ENCODE data around the gene B3GAT3.

Gene B3GAT3

DNA sequence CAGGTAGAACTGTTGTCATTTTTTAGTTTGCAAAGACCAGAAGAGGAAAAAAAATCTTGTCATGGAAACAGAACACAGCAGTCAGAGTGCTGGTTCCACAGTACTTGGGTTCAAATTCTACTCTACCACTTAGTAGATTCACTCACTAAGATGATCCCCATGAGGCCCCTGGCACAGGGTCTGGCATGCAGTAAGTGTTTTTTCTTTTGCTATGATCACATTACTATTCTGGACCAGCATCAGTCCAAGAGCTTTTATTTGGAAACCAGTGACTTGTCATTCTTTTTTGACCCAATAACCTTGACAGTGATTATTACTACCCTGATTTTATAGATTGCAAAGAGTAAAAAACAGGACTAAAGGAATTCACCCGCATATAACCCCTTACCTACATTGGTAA is 52.2 kb downstream of the B3GAT3 start:
- Mint-ChIP-seq H3K36me3 (ENCODE audit: low read depth) (peaks cover 97% of the 10 kb centered on the region), H3K4me3 (peak overlapping the region; percentile 99), H3K27me3 (no peaks in the 10 kb centered on the region), H3K4me1 (ENCODE audit: low read depth) (peaks cover 69% of the 10 kb centered on the region), H3K9me3 (no peaks in the 10 kb centered on the region), H3K27ac (peak overlapping the region; percentile 100)
- DNase-seq = no peak

DNA sequence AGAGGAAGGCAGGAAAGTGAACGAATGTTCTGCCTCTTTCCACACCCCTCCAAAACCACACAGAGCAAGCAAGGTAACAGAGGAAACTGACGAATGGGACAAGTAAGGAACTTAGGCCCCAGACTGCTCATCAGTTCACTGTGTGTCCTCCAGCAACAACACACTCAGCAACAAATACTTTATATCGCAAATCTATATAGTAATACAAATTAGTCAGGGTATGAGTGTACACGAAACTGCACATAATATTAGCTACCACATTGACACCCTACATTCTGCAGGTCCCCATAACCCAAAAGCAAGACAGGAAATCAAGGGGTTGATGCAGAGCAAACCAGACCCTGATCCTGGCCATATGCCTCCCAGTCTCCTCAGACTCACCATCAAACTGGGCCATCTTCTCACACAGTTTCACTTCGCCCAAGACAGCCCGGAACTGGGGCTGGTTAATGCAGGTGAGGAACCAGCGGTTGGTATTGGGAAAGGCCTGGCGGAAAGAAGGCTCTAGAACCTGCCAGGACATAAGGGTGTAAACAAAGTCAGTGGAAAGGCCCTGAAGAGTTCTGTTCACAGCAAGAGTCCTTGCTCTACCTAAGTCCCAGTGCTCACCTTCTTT is 54.7 kb downstream of the B3GAT3 start:
- Mint-ChIP-seq H3K4me1 (ENCODE audit: low read depth) (peaks cover 70% of the 10 kb centered on the region), H3K36me3 (ENCODE audit: low read depth) (peaks cover 94% of the 10 kb centered on the region), H3K4me3 (peak overlapping the region; percentile 54), H3K27ac (peak overlapping the region; percentile 90), H3K27me3 (no peaks in the 10 kb centered on the region), H3K9me3 (no peaks in the 10 kb centered on the region)
- no peak for DNase-seq

DNA sequence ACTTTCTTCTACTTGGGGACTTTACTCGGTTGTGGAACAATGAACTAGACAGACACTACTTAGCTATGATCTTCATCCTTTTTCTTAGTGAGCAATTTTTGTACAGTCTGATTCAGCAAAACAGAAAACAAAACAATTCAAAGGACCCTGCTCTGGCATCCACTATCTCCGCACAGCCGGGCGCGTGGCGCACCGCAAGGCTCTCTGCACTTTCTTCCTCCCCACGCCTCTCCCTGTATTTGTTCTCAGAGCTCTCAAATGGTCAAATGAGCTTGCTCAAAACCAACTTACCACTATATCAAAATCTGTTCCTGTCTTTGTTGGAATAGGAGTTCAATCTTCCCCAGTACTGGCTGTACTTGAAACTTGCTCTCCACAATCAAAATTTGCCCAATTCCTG is 55.5 kb downstream of the B3GAT3 start:
- no peak for DNase-seq
- Mint-ChIP-seq H3K27me3 (no peaks in the 10 kb centered on the region), H3K4me3 (peak overlapping the region; percentile 5), H3K36me3 (ENCODE audit: low read depth) (peaks cover 93% of the 10 kb centered on the region), H3K9me3 (no peaks in the 10 kb centered on the region), H3K4me1 (ENCODE audit: low read depth) (peaks cover 67% of the 10 kb centered on the region), H3K27ac (peak overlapping the region; percentile 53)

Data from activated T-cell treated with anti-CD3 and anti-CD28 coated beads, Interleukin-2, amount 50 U/mL, for 24 hours (primary cell).